GM12872 (cell line): ENCODE results near the gene BET1.

Experiments used
- CTCF ChIP-seq: IDR thresholded peaks from 3 replicates; pipeline ENCODE4 v1.5.1; 2011; ENCODE audit warnings: low read depth, mild to moderate bottlenecking, low read length, moderate library complexity; ENCODE audit not compliant: insufficient read depth

BET1 gene

GRCh38 chr7:94011714-94012353, 7.7 kb upstream of the BET1 start:
- no peak for TF ChIP-seq CTCF

- no peak for TF ChIP-seq CTCF
Measured at GRCh38 chr7:94008537-94008936, 4.4 kb upstream of the BET1 start.

- no peak for TF ChIP-seq CTCF
Measured at GRCh38 chr7:94005753-94006152, 1.6 kb upstream of the BET1 start.

GRCh38 chr7:94003446-94004023, 620 bp downstream of the BET1 start:
- no peak for TF ChIP-seq CTCF

- TF ChIP-seq CTCF, result no peak
Measured at GRCh38 chr7:94001396-94001795, 2.8 kb downstream of the BET1 start.

- no peak for TF ChIP-seq CTCF
Measured at GRCh38 chr7:93997868-93998267, 6.3 kb downstream of the BET1 start.

- no peak for TF ChIP-seq CTCF
Measured at GRCh38 chr7:93992421-93993110, 11.6 kb downstream of the BET1 start.
